GM23248 (cell line): ENCODE measurements around the gene STX1B.

ENCODE experiments used
- EZH2 ChIP-seq: fragments of 200-600 bp; sonication (generic); IDR thresholded peaks from 2 replicates; pipeline ENCODE4 v1.6.1; 2018; ENCODE audit warnings: antibody characterized with exemption, mild to moderate bottlenecking; ENCODE audit not compliant: insufficient read depth, poor library complexity, severe bottlenecking
- EZH2phosphoT487 ChIP-seq: fragments of 200-600 bp; sonication (generic); IDR thresholded peaks from 2 replicates; pipeline ENCODE4 v1.6.1; 2018; ENCODE audit warnings: antibody characterized with exemption, moderate library complexity, mild to moderate bottlenecking, low read depth; ENCODE audit not compliant: insufficient read depth

DNA sequence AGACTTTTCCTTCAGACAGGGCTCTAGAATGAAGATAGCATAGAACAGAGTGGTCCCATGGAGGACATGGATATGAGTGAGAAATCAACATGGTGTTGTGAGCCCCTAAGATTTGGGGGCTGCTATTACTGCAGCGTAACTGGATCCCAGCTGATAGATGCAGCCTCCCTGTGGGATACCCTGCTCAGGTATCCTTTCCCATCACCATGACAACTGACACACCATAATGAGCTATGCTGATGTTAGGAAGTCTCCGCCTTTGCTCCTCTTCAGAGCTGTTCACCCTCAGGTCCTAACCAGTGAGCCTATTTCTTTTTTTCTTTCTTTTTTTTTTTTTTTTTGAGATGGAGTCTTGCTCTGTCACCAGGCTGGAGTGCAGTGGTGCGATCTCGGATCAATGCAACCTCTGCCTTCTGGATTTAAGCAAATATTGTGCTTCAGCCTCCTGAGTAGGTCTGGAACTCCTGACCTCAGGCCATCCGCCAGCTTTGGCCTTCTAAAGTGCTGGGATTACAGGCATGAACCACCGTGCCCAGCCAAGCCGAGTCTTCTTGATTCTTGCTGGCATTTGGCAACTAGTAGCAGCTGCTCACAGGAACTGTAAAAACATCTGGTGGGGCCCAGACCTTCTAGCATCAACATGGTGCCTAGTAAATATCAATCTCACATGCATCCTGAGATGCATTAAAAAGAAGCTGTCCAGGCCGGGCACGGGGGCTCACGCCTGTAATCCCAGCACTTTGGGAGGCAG lies 40.0 kb upstream of the STX1B start:
- TF ChIP-seq EZH2 = no peak
- no peak for TF ChIP-seq EZH2phosphoT487
